ENCODE measurements around the gene IGF2BP2. TPM values are rescaled to one million over a fixed set of nuclear protein-coding genes. Genes with fewer than 3 reads are reported as not detected.

Gene IGF2BP2
- total RNA-seq, 1 experiment from 2014 or later = 29.2 TPM

- no peak for DNase-seq (ENCODE audit: low read depth)
Measured at GRCh38 chr3:185766329-185767001, 58.4 kb downstream of the IGF2BP2 start.

GRCh38 chr3:185764980-185765370 is 59.9 kb downstream of the IGF2BP2 start:
- DNase-seq (ENCODE audit: low read depth) = no peak

GRCh38 chr3:185764163-185764979 is 60.5 kb downstream of the IGF2BP2 start:
- DNase-seq (ENCODE audit: low read depth) = peak; percentile 32

- no peak for DNase-seq (ENCODE audit: low read depth)
Measured at GRCh38 chr3:185763347-185764005, 61.4 kb downstream of the IGF2BP2 start.

GRCh38 chr3:185760550-185760949 is 64.3 kb downstream of the IGF2BP2 start:
- no peak for DNase-seq (ENCODE audit: low read depth)

- no peak for DNase-seq (ENCODE audit: low read depth)
Measured at GRCh38 chr3:185760088-185760487, 64.8 kb downstream of the IGF2BP2 start.

GRCh38 chr3:185759512-185759911 is 65.3 kb downstream of the IGF2BP2 start:
- DNase-seq (ENCODE audit: low read depth) = no peak

GRCh38 chr3:185758912-185759311 is 65.9 kb downstream of the IGF2BP2 start:
- DNase-seq (ENCODE audit: low read depth) = no peak

GRCh38 chr3:185757176-185757575 is 67.7 kb downstream of the IGF2BP2 start:
- DNase-seq (ENCODE audit: low read depth) = no peak

GRCh38 chr3:185756477-185756876 is 68.4 kb downstream of the IGF2BP2 start:
- DNase-seq (ENCODE audit: low read depth) = no peak

GRCh38 chr3:185754920-185755319 is 69.9 kb downstream of the IGF2BP2 start:
- DNase-seq (ENCODE audit: low read depth) = no peak

GRCh38 chr3:185753354-185753753 is 71.5 kb downstream of the IGF2BP2 start:
- DNase-seq (ENCODE audit: low read depth) = no peak

GRCh38 chr3:185750702-185751101 is 74.1 kb downstream of the IGF2BP2 start:
- no peak for DNase-seq (ENCODE audit: low read depth)

- no peak for DNase-seq (ENCODE audit: low read depth)
Measured at GRCh38 chr3:185750015-185750414, 74.8 kb downstream of the IGF2BP2 start.

GRCh38 chr3:185746470-185746869 is 78.4 kb downstream of the IGF2BP2 start:
- no peak for DNase-seq (ENCODE audit: low read depth)

GRCh38 chr3:185744997-185745843 is 79.6 kb downstream of the IGF2BP2 start:
- DNase-seq (ENCODE audit: low read depth) = peak; percentile 83

- no peak for DNase-seq (ENCODE audit: low read depth)
Measured at GRCh38 chr3:185741586-185741985, 83.3 kb downstream of the IGF2BP2 start.

- no peak for DNase-seq (ENCODE audit: low read depth)
Measured at GRCh38 chr3:185740133-185740532, 84.7 kb downstream of the IGF2BP2 start.

- DNase-seq (ENCODE audit: low read depth) = no peak
Measured at GRCh38 chr3:185739264-185739701, 85.6 kb downstream of the IGF2BP2 start.

GRCh38 chr3:185737740-185738680 is 86.8 kb downstream of the IGF2BP2 start:
- DNase-seq (ENCODE audit: low read depth) = no peak

GRCh38 chr3:185737020-185737419 is 87.8 kb downstream of the IGF2BP2 start:
- DNase-seq (ENCODE audit: low read depth) = no peak
